Osteocyte (in vitro differentiated cells): Measurements from ENCODE around the gene F5. TPM values are rescaled to one million over a fixed set of nuclear protein-coding genes. Genes with fewer than 3 reads are reported as not detected.

Source experiments
- DNase-seq: peaks from one replicate; pipeline ENCODE4 v3.0.0; 2021; ENCODE audit warnings: mixed read lengths; ENCODE audit not compliant: unreplicated experiment; ENCODE audit errors: extremely low spot score
- H3K27ac Mint-ChIP-seq: one replicate; pipeline ENCODE4 v1.8.0; 2021; ENCODE audit warnings: mild to moderate bottlenecking, mixed read lengths; ENCODE audit not compliant: unreplicated experiment
- H3K27me3 Mint-ChIP-seq: one replicate; pipeline ENCODE4 v1.8.0; 2021; ENCODE audit warnings: mixed read lengths; ENCODE audit not compliant: unreplicated experiment
- H3K36me3 Mint-ChIP-seq: one replicate; pipeline ENCODE4 v1.8.0; 2021; ENCODE audit warnings: mixed read lengths; ENCODE audit not compliant: unreplicated experiment
- H3K4me1 Mint-ChIP-seq: one replicate; pipeline ENCODE4 v1.8.0; 2021; ENCODE audit warnings: mixed read lengths; ENCODE audit not compliant: unreplicated experiment
- H3K4me3 Mint-ChIP-seq: one replicate; pipeline ENCODE4 v1.8.0; 2021; ENCODE audit warnings: mild to moderate bottlenecking, moderate library complexity, mixed read lengths; ENCODE audit not compliant: unreplicated experiment
- H3K9me3 Mint-ChIP-seq: one replicate; pipeline ENCODE4 v1.8.0; 2021; ENCODE audit warnings: mixed read lengths; ENCODE audit not compliant: unreplicated experiment
- CTCF ChIP-seq: fragments of 200-600 bp; sonication (generic); IDR thresholded peaks from 2 replicates; pipeline ENCODE4 v1.5.0; 2021; ENCODE audit warnings: antibody characterized with exemption, mild to moderate bottlenecking, moderate library complexity
- total RNA-seq: library from RNA; stranded (reverse); gene quantifications from 2 replicates; pipeline ENCODE4 v1.2.1, GENCODE V29; 2021

Gene F5
- total RNA-seq, 1 donor from 2014 or later, result not detected

- no peak for TF ChIP-seq CTCF
Measured at GRCh38 chr1:169530448-169530847, 55.8 kb downstream of the F5 start.

GRCh38 chr1:169529068-169529642 is 57.1 kb downstream of the F5 start:
- TF ChIP-seq CTCF, result no peak
- no peak for DNase-seq
- Mint-ChIP-seq H3K4me3 (no peak overlapping the region), H3K4me1 (no peaks in the 10 kb centered on the region), H3K36me3 (no peaks in the 10 kb centered on the region), H3K9me3 (no peaks in the 10 kb centered on the region), H3K27ac (no peak overlapping the region), H3K27me3 (peaks cover 38% of the 10 kb centered on the region)

More at GRCh38 chr1:169530448-169530847, 55.8 kb downstream of the F5 start:
- Mint-ChIP-seq H3K9me3 (no peaks in the 10 kb centered on the region), H3K27ac (no peak overlapping the region), H3K4me3 (no peak overlapping the region), H3K4me1 (no peaks in the 10 kb centered on the region), H3K36me3 (no peaks in the 10 kb centered on the region), H3K27me3 (peaks cover 38% of the 10 kb centered on the region)
- no peak for DNase-seq

- no peak overlapping the region for H3K27ac Mint-ChIP-seq
- DNase-seq, result no peak
- no peaks in the 10 kb centered on the region for H3K9me3 Mint-ChIP-seq
- H3K27me3 Mint-ChIP-seq, result peaks cover 36% of the 10 kb centered on the region
- no peak for TF ChIP-seq CTCF
- H3K4me1 Mint-ChIP-seq, result no peaks in the 10 kb centered on the region
- H3K4me3 Mint-ChIP-seq, result no peak overlapping the region
- H3K36me3 Mint-ChIP-seq, result no peaks in the 10 kb centered on the region
Measured at GRCh38 chr1:169528215-169529067, 57.8 kb downstream of the F5 start.

GRCh38 chr1:169527451-169528214 is 58.6 kb downstream of the F5 start:
- no peak overlapping the region for H3K27ac Mint-ChIP-seq
- H3K9me3 Mint-ChIP-seq, result no peaks in the 10 kb centered on the region
- H3K36me3 Mint-ChIP-seq, result no peaks in the 10 kb centered on the region
- TF ChIP-seq CTCF, result no peak
- peaks cover 31% of the 10 kb centered on the region for H3K27me3 Mint-ChIP-seq
- DNase-seq, result no peak
- no peaks in the 10 kb centered on the region for H3K4me1 Mint-ChIP-seq
- H3K4me3 Mint-ChIP-seq, result no peak overlapping the region

- Mint-ChIP-seq H3K9me3 (no peaks in the 10 kb centered on the region), H3K27ac (no peak overlapping the region), H3K36me3 (no peaks in the 10 kb centered on the region), H3K4me3 (no peak overlapping the region), H3K27me3 (peaks cover 28% of the 10 kb centered on the region), H3K4me1 (no peaks in the 10 kb centered on the region)
- DNase-seq, result no peak
- no peak for TF ChIP-seq CTCF
Measured at GRCh38 chr1:169527001-169527400, 59.3 kb downstream of the F5 start.
